GM13977 (cell line): ENCODE data around the gene CHN1.

ENCODE experiments used
- DNase-seq: peaks from one replicate; pipeline ENCODE4 v3.0.0; 2012; ENCODE audit warnings: low spot score
- CTCF ChIP-seq: IDR thresholded peaks from 2 replicates; pipeline ENCODE4 v1.5.1; 2012; ENCODE audit warnings: mild to moderate bottlenecking, control low read depth; ENCODE audit not compliant: insufficient read depth; ENCODE audit errors: extremely low read depth, missing control alignments
- in situ Hi-C: fragments of 300-500 bp; cut with MboI; formaldehyde crosslinking; loops from one replicate; pipeline ENCODE4 v1.12.0; 2022; ENCODE audit warnings: low sequenced_read_pairs, low pct_unique_long_range_greater_than_20kb, mixed read lengths, inconsistent platforms; ENCODE audit not compliant: unreplicated experiment

Gene CHN1

DNA sequence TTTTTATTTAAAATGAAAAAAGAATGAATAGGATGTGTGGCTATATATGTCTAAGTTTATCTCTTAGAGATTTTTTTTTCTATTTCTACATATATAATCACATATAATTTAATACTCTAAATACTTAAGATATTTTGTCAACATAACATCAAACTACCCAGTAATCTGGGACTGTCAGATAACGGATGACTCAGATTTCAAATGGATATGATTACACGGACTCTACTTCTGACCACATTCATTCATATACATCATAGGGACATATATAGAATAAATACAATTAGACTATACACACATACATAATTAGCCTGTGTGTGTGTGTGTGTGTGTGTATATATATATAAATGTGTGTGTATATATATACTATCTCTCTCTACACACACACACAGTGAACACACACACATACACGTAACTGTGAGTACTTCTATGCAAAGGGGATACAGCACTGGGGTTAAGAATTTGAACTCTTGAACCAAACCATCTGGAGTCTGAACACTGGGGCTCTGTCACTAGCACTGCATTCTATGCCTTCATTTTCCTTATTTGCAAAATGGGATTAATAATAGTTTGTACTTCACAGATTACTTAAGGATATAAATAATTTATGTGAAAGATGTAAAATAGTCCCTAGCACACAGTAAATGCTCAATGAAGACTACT, 59.5 kb downstream of the CHN1 start:
- TF ChIP-seq CTCF: no peak
- DNase-seq: no peak
- in situ Hi-C loops: no loop called here

- in situ Hi-C loops: no loop called here
- no peak for DNase-seq
These were observed 66.1 kb downstream of the CHN1 start for GRCh38 chr2:174939046-174939445.

GRCh38 chr2:174931724-174932123, 73.5 kb downstream of the CHN1 start:
- DNase-seq: no peak
- no peak for TF ChIP-seq CTCF
- in situ Hi-C loops: no loop called here

More at GRCh38 chr2:174939046-174939445, 66.1 kb downstream of the CHN1 start:
- TF ChIP-seq CTCF: no peak

GRCh38 chr2:174929786-174930185, 75.4 kb downstream of the CHN1 start:
- in situ Hi-C loops: no loop called here
- DNase-seq: no peak

GRCh38 chr2:174925046-174925784, 80.0 kb downstream of the CHN1 start:
- TF ChIP-seq CTCF: no peak
- in situ Hi-C loops: no loop called here
- DNase-seq: no peak

More at GRCh38 chr2:174929786-174930185, 75.4 kb downstream of the CHN1 start:
- TF ChIP-seq CTCF: no peak

DNA sequence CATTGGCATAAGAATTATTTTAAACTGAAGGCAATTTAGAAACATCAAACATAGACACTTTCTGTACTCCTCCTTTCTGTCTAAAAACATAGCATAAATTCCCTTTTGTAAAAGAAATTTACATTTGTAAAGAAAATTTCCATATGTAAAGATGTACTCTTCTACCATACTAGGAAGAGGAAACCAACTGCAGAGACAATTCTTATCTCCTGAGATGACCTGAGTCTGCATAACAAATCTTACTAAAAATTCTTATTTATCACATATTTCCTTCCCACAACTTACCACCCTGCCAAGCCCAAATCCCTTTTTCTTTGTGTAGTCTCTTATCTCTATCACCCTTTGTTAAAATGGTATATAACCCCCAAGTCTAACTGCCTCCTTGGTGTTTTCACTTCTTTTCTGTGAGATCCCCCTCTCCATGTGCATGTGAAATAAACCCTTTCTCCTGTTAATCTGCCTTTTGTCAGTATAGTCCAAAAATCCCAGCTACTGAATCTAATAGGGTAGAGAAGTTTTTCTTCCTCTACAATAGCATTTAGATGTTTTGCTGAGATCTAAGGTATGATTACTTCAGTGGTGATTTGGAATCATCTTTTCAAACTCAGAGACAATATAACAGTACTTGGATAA, 81.0 kb downstream of the CHN1 start:
- no peak for DNase-seq
- no peak for TF ChIP-seq CTCF
- in situ Hi-C loops: no loop called here
